WTC11 (cell line): Measurements from ENCODE around the gene IDUA. TPM values are rescaled to one million over a fixed set of nuclear protein-coding genes. Genes with fewer than 3 reads are reported as not detected.

ENCODE experiments used
- ATAC-seq: fragments of 200-7000 bp; cut with Tn5 transposase; 2 replicates; pipeline ENCODE4 v1.10.0; 2021; ENCODE audit warnings: mild to moderate bottlenecking, moderate library complexity
- CTCF ChIA-PET: fragments of 300-600 bp; sonication (Branson Sonifier 250); formaldehyde crosslinking; loops from one replicate; lab custom pipeline; 2021; ENCODE audit warnings: antibody characterized with exemption; lab: Charles Lee
- POLR2A ChIA-PET: fragments of 350-600 bp; sonication (Branson Sonifier 250); formaldehyde crosslinking; loops from one replicate; lab custom pipeline; 2021; ENCODE audit warnings: antibody characterized with exemption; lab: Charles Lee
- DNase-seq: peaks from one replicate; pipeline ENCODE4 v3.0.0; 2021; ENCODE audit warnings: low spot score
- H3K27ac Mint-ChIP-seq: 2 replicates; pipeline ENCODE4 v1.8.0; 2021; ENCODE audit warnings: mixed read lengths
- H3K27me3 Mint-ChIP-seq: 2 replicates; pipeline ENCODE4 v1.8.0; 2021; ENCODE audit warnings: low read depth, mild to moderate bottlenecking, moderate library complexity, mixed read lengths
- H3K36me3 Mint-ChIP-seq: 2 replicates; pipeline ENCODE4 v1.8.0; 2021; ENCODE audit warnings: mixed read lengths
- H3K4me1 Mint-ChIP-seq: 2 replicates; pipeline ENCODE4 v1.8.0; 2022; ENCODE audit warnings: mixed read lengths
- H3K4me3 Mint-ChIP-seq: 2 replicates; pipeline ENCODE4 v1.8.0; 2021; ENCODE audit warnings: mild to moderate bottlenecking, moderate library complexity, mixed read lengths
- H3K9me3 Mint-ChIP-seq: 2 replicates; pipeline ENCODE4 v1.8.0; 2021; ENCODE audit warnings: mixed read lengths
- ATF2 ChIP-seq: sonication (generic); formaldehyde crosslinking; IDR thresholded peaks from 2 replicates; pipeline ENCODE4 v1.8.1; 2022; ENCODE audit warnings: low read depth, missing genetic modification reagents, borderline replicate concordance
- CBFB ChIP-seq: sonication (generic); formaldehyde crosslinking; IDR thresholded peaks from 2 replicates; pipeline ENCODE4 v1.8.1; 2022; ENCODE audit warnings: mild to moderate bottlenecking, low read depth, missing genetic modification reagents
- CREB1 ChIP-seq: sonication (generic); formaldehyde crosslinking; IDR thresholded peaks from 2 replicates; pipeline ENCODE4 v1.8.0; 2023; ENCODE audit warnings: mild to moderate bottlenecking, missing genetic modification reagents
- E2F4 ChIP-seq: sonication (generic); formaldehyde crosslinking; IDR thresholded peaks from 2 replicates; pipeline ENCODE4 v1.8.1; 2022; ENCODE audit warnings: low read depth, mild to moderate bottlenecking, moderate library complexity, missing genetic modification reagents, borderline replicate concordance
- ESRRA ChIP-seq: sonication (generic); formaldehyde crosslinking; IDR thresholded peaks from 2 replicates; pipeline ENCODE4 v1.8.1; 2022; ENCODE audit warnings: mild to moderate bottlenecking, missing genetic modification reagents, borderline replicate concordance
- GRHL2 ChIP-seq: fragments of 250-450 bp; sonication (Bioruptor Pico); IDR thresholded peaks from 2 replicates; pipeline ENCODE4 v1.8.0; 2022; ENCODE audit warnings: mild to moderate bottlenecking, moderate library complexity; ENCODE audit not compliant: insufficient replicate concordance, severe bottlenecking
- GTF2I ChIP-seq: fragments of 250-450 bp; sonication (Bioruptor Pico); conservative IDR thresholded peaks from 2 replicates; pipeline ENCODE4 v1.4.0; 2021; ENCODE audit warnings: mild to moderate bottlenecking
- MXD4 ChIP-seq: fragments of 250-450 bp; sonication (Bioruptor Pico); IDR thresholded peaks from 2 replicates; pipeline ENCODE4 v1.8.0; 2021; ENCODE audit warnings: mild to moderate bottlenecking, moderate library complexity, borderline replicate concordance
- PRDM15 ChIP-seq: sonication (generic); formaldehyde crosslinking; IDR thresholded peaks from 2 replicates; pipeline ENCODE4 v1.8.0; 2022; ENCODE audit warnings: missing genetic modification reagents
- STAT6 ChIP-seq: sonication (generic); formaldehyde crosslinking; conservative IDR thresholded peaks from 2 replicates; pipeline ENCODE4 v1.8.1; 2023; ENCODE audit warnings: mild to moderate bottlenecking, low read depth, missing genetic modification reagents, moderate library complexity
- ZMAT4 ChIP-seq: fragments of 250-450 bp; sonication (Bioruptor Pico); IDR thresholded peaks from 2 replicates; pipeline ENCODE4 v1.9.0; 2021; ENCODE audit warnings: mild to moderate bottlenecking
- ZNF263 ChIP-seq: sonication (generic); formaldehyde crosslinking; IDR thresholded peaks from 2 replicates; pipeline ENCODE4 v1.8.1; 2022; ENCODE audit warnings: low read depth, mild to moderate bottlenecking, moderate library complexity, missing genetic modification reagents
- ZNF532 ChIP-seq: fragments of 250-450 bp; sonication (Bioruptor Pico); IDR thresholded peaks from 2 replicates; pipeline ENCODE4 v1.9.0; 2021; ENCODE audit warnings: mild to moderate bottlenecking, borderline replicate concordance
- ZNF671 ChIP-seq: fragments of 250-450 bp; sonication (Bioruptor Pico); IDR thresholded peaks from 2 replicates; pipeline ENCODE4 v1.8.0; 2021; ENCODE audit warnings: mild to moderate bottlenecking
- total RNA-seq: library from RNA; stranded (reverse); gene quantifications from 3 replicates; pipeline ENCODE4 v1.2.3, GENCODE V29; 2021

IDUA gene
- total RNA-seq, 1 experiment from 2014 or later = 8.7 TPM

GRCh38 chr4:996030-996996 is 9.5 kb downstream of the IDUA start:
- TF ChIP-seq GRHL2 (CRISPR knock-in tag) (no peak), CREB1 (CRISPR knock-in tag) (no peak), PRDM15 (no peak), GTF2I (CRISPR knock-in tag) (no peak)
- no peak overlapping the region for H3K27ac Mint-ChIP-seq
- H3K4me1 Mint-ChIP-seq = peaks cover 2% of the 10 kb centered on the region
- CTCF ChIA-PET = interaction anchor here (1.5 kb wide), 1 partner anchor 9 kb away, joined by 4 read pairs; the partner anchor contains the start of gene IDUA
- DNase-seq (no peak), ATAC-seq (no peak)
- H3K4me3 Mint-ChIP-seq = peak overlapping the region; percentile 56
- POLR2A ChIA-PET = no interaction called here
- peaks cover 53% of the 10 kb centered on the region for H3K27me3 Mint-ChIP-seq
- H3K36me3 Mint-ChIP-seq = no peaks in the 10 kb centered on the region
- H3K9me3 Mint-ChIP-seq = no peaks in the 10 kb centered on the region

GRCh38 chr4:996997-997374 is 10.1 kb downstream of the IDUA start:
- Mint-ChIP-seq H3K27ac (no peak overlapping the region), H3K4me1 (peaks cover 2% of the 10 kb centered on the region), H3K36me3 (no peaks in the 10 kb centered on the region), H3K9me3 (no peaks in the 10 kb centered on the region), H3K4me3 (peak overlapping the region; percentile 56), H3K27me3 (peaks cover 59% of the 10 kb centered on the region)
- POLR2A ChIA-PET = no interaction called here
- ATAC-seq = peak; percentile 9
- TF ChIP-seq ZNF263 (CRISPR knock-in tag) = no peak
- TF ChIP-seq ZNF671 = no peak
- no peak for TF ChIP-seq ZNF532 (CRISPR knock-in tag)
- TF ChIP-seq ESRRA (CRISPR knock-in tag) = no peak
- no peak for TF ChIP-seq CBFB (CRISPR knock-in tag)
- CTCF ChIA-PET = interaction anchor here (1.5 kb wide), 1 partner anchor 10 kb away, joined by 4 read pairs; the partner anchor contains the start of gene IDUA
- DNase-seq = no peak

- DNase-seq (no peak), ATAC-seq (peak; percentile 26)
- ChIA-PET POLR2A (no interaction called here), CTCF (interaction anchor here (1.9 kb wide), 1 partner anchor 71 kb away, joined by 5 read pairs; no protein-coding TSS in a partner anchor)
- H3K4me3 Mint-ChIP-seq = peak overlapping the region; percentile 39; the same call in 1 of the 2 replicates
- no peak overlapping the region for H3K27ac Mint-ChIP-seq
- H3K36me3 Mint-ChIP-seq = no peaks in the 10 kb centered on the region
- peaks cover 63% of the 10 kb centered on the region for H3K27me3 Mint-ChIP-seq
- H3K4me1 Mint-ChIP-seq = peaks cover 2% of the 10 kb centered on the region
- H3K9me3 Mint-ChIP-seq = no peaks in the 10 kb centered on the region
- no peak for TF ChIP-seq E2F4 (CRISPR knock-in tag)
- TF ChIP-seq GTF2I (CRISPR knock-in tag) = no peak
- TF ChIP-seq STAT6 = no peak
- TF ChIP-seq ATF2 (CRISPR knock-in tag) = no peak
- no peak for TF ChIP-seq MXD4
- TF ChIP-seq ZMAT4 = no peak
These were observed 10.7 kb downstream of the IDUA start for GRCh38 chr4:997375-998071.
